ENCODE measurements around the gene MRI1.
"Not testable (repeated sequence)": the region's sequence is repeated elsewhere in the genome, so short reads cannot be mapped to it uniquely, and the experiment has no call there.

MRI1 gene

DNA sequence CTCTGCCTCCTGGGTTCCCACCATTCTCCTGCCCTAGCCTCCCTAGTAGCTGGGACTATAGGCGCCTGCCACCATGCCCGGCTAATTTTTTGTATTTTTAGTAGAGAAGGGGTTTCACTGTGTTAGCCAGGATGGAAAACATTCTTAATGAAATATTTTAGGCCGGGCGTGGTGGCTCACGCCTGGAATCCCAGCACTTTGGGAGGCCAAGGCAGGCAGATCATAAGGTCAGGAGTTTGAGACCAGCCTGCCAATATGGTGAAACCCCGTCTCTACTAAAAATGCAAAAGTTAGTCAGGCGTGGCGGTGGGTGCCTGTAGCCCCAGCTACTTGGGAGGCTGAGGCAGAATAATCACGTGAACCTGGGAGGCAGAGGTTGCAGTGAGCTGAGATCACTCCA is 29.0 kb downstream of the MRI1 start:
- DNase-seq (ENCODE audit: low read depth in 3 of 3, low spot score in 1 of 3), result not testable (repeated sequence)

DNA sequence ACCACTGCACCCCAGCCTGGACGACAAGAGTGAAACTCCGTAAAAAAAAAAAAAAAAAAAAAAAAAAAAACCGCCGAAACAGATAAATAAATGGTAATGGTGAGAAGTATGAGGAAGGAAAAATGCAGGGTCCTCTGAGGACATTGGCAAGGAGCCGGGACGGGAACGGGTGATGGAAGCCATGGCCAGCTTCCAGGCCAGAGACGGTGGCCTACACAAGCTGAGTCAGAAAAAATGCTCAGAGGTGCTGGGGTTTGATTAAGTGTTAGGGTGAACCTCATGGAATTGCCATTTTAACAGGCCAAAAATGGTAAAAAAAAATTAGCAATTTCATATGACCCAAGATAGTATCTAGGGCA is 30.1 kb downstream of the MRI1 start:
- DNase-seq (ENCODE audit: low read depth in 3 of 3, low spot score in 1 of 3), result no peak

- peak; percentile 75 to 86 (median 82) for DNase-seq (ENCODE audit: low read depth in 3 of 3, low spot score in 1 of 3)
These were observed 30.7 kb downstream of the MRI1 start, which contains the start of gene ZSWIM4 for GRCh38 chr19:13794757-13795589. Gene ZSWIM4 (plus strand): TSS chr19:13795443. CDS start chr19:13795649, 206 bp downstream.

GRCh38 chr19:13795595-13796300 is 31.4 kb downstream of the MRI1 start:
- DNase-seq (ENCODE audit: low read depth in 3 of 3, low spot score in 1 of 3), result no peak

GRCh38 chr19:13796301-13797057 is 32.2 kb downstream of the MRI1 start:
- DNase-seq (ENCODE audit: low read depth in 3 of 3, low spot score in 1 of 3), result no peak

DNA sequence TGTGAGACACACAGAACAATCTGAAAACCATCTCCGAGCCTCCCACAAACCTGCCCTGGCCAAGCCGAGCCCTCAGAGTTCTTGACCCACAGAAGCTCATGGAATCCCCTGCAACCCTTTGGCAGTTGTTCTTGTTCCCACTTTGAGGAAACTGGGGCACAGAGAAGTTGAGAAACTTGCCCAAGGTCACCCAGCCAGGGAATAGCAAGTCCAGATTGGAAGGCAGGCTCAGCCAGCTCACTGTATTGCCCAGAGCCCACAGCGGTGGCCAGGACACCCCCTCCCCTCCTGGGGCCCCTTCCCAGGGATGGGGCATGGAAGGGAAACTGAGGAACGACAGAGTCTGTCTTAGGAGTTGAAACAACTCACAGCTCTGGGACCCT is 32.7 kb downstream of the MRI1 start:
- DNase-seq (ENCODE audit: low read depth in 3 of 3, low spot score in 1 of 3), result no peak

GRCh38 chr19:13797870-13798269 is 33.5 kb downstream of the MRI1 start:
- DNase-seq (ENCODE audit: low read depth in 3 of 3, low spot score in 1 of 3), result no peak

DNA sequence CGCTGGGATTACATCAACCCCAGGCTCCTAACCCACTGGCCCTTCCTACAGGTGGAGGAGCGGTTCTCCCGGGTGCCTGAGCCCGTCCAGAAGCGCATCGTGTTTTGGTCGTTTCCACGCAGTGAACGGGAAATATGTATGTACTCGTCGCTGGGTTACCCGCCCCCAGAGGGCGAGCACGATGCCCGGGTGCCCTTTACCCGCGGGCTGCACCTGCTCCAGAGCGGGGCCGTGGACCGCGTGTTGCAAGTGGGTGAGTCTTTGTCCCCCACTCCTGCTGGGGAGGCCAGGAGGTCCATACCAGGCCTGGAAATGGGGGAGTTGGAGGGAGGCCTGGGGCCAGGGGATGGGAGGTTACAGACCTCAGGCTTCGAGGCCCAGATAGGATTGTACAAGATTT is 35.3 kb downstream of the MRI1 start:
- no peak for DNase-seq (ENCODE audit: low read depth in 3 of 3, low spot score in 1 of 3)

DNA sequence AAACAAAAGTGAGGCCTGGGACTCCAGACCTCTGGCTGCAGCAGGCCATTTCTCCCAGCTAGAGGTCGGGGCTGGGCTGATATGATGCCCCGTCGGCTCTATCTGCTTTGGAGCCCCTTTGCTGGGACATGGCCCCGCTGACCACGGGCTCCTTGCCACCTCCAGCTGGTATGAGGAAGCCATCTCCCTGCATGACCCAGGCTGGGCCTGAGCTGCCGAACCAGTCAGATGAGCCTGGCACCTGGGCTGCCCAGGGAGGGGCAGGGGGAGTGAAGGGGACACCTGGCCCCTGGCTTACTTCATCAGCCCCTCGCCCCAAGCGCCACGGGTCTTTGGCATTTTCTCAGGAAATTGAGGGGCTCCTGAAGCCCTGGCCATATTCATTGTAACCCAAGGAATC is 38.7 kb downstream of the MRI1 start:
- DNase-seq (ENCODE audit: low read depth in 3 of 3, low spot score in 1 of 3), result no peak

DNA sequence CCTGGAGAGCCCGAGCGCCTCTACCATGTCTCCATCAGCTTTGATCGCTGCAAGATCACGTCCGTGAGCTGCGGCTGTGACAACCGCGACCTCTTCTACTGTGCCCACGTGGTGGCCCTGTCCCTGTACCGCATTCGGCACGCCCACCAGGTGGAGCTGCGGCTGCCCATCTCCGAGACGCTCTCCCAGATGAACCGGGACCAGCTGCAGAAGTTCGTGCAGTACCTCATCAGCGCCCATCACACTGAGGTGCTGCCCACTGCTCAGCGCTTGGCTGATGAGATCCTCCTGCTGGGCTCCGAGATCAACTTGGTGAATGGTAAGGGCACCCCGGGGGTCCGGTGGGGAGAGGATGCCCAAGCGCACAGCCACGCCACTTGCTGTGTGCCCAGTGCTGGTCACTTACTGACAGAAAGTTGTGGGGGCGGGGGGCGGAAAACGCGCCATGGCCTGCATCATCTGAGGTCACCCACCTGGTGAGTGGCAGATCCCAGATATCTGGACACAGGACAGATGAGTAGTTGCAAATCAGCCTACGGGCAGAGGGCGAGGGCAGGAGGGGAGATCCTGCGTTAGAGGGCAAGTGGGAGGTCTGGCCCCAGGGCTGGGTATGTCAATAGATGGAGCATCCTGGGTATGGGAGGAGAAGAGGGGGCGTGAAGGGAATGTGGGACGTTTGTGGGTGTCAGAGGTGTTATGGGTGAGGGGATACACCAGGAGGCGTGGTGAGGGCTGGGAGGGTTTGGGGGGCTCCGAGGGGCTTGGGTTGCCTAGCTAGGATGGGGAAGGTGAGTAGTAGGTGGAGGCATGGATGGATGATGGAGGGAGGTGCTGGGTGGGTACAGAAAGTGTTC is 40.7 kb downstream of the MRI1 start:
- no peak for DNase-seq (ENCODE audit: low read depth in 3 of 3, low spot score in 1 of 3)

DNA sequence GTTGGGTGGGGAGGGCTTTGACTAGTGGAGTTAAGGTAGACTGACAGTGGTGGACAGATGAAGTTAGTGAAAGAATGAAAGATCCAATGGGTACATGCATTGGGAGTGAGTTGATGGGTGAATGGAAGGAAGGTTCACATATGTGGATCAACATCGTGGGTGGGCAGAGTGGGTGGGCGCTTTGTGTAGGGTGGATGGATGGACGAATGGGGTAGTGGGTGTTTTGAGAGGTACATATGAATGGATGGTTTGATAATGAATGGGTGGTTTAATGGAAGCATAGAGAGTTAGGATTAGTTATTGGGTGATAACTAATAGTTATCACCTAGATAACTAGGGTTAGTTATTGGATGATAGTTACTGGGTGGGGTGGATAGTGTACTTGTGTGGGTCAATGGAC is 42.4 kb downstream of the MRI1 start:
- no peak for DNase-seq (ENCODE audit: low read depth in 3 of 3, low spot score in 1 of 3)

DNA sequence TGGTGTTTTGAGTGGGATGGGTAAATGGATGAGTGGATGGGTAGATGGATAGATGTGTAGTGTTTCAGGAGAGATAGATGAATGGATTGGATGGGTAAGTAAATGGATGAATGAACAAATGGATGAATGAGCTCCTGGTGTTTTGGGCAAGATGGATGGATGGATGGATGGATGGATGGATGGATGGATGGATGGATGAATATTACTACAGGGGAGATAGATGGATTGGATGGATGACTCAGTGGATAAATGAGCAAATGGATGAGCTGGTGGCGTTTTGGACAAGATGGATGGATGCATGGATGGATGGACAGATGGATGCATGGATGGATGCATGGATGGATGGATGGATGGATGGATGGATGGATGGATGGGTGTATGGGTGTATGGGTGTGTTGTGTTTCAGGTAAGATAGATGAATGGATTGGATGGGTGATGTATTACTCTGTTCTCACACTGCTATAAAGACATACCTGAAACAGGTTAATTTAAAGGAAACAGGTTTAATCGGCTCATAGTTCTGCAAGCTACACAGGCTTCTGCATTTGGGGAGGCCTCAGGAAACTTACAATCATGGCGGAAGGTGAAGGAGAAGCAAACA is 43.2 kb downstream of the MRI1 start:
- no peak for DNase-seq (ENCODE audit: low read depth in 3 of 3, low spot score in 1 of 3)

DNA sequence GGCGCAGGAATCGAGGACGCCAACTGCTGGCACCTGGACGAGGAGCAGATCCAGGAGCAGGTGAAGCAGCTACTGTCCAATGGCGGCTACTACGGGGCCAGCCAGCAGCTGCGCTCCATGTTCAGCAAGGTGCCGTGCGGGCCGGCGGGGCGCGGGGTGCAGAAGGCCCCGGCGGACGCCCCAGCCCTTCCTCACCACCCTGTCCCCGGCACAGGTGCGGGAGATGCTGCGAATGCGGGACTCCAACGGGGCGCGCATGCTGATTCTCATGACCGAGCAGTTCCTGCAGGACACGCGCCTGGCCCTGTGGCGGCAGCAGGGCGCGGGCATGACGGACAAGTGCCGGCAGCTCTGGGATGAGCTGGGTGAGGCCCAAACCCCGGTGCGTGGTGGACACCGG is 44.5 kb downstream of the MRI1 start:
- DNase-seq (ENCODE audit: low read depth in 3 of 3, low spot score in 1 of 3), result no peak

GRCh38 chr19:13812544-13812943 is 48.2 kb downstream of the MRI1 start:
- DNase-seq (ENCODE audit: low read depth in 3 of 3, low spot score in 1 of 3), result no peak

DNA sequence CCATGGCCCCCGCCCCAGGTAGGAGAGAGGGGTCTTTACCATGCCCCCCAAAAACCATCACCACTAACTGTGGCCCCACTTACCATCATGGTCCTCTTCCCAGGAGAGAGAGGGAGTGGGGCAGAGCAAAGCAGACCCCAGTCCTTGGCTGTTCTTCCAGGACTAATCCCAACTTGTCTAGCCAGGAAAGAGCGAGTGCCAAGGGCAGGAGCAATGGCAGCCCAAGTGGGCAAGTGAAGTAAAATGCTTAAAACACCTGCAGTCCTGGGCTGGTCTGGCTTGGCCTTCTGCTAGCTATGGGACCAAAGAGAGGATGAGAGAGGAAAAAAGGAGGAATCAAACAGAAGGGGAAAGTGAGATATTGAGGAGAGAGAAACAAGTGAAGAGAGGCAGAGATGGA is 48.8 kb downstream of the MRI1 start:
- DNase-seq (ENCODE audit: low read depth in 3 of 3, low spot score in 1 of 3), result no peak

- no peak for DNase-seq (ENCODE audit: low read depth in 3 of 3, low spot score in 1 of 3)
These were observed 50.2 kb downstream of the MRI1 start for GRCh38 chr19:13814550-13814949.

DNA sequence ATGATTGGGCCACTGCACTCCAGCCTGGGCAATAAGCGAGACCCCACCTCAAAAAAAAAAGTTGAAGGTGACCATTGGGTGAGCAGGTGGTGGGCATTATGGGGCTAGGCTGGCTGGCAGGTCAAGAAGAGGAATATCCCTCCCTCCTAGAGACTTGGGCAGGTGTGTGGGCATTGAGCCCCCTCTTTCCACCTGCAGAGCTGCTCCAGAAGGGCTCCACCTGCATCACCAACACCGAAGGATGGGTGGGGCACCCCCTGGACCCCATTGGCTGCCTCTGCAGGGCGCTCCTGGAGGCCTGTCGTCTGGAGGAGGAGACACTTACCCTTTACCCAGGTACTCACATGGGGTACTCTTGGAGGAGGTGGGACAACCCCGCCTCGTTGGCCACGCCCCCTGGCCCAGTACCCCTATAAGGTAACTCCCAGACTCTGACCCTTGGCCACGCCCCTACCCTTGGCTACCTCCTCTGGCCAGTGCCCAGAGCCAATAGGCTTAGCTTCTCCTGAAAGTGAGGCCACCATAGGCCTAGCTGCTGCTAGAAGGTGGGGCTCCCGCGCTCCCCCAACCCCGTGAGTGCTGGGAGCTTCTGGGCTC is 52.8 kb downstream of the MRI1 start:
- DNase-seq (ENCODE audit: low read depth in 3 of 3, low spot score in 1 of 3), result no peak

DNA sequence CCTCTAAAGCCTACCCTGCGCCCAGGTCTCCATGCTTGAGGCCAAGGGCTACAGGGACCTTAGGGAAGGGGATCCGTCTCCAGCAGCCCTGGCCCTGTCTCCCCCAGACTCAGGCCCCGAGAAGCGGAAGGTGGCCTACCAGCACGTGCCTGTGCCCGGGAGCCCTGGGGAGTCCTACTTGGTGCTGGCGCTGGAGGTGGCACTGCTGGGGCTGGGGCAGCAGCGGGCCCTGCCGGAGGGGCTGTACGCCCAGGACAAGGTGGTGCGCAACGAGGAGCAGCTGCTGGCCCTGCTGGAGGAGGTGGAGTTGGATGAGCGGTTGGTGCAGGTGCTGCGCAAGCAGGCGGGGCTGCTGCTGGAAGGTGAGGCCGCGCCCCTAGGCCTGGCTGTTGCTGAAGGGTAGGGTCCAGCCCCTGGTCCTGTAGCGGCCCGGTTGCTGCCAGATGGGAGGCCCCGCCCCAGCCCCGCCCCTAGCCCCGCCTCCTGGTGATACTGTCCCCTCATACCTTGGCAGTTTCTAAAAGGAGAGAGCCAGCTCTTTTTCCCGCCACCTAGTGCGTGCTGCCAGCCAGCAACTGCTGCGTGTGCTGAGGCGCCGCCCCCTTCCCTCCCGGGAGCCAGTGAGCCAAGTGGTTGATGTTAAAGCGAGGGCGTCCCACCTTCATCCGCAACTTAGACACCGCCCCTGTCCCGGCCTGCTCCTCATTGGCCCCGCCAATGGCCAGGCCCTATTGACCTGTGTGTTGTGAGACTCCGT is 53.5 kb downstream of the MRI1 start:
- no peak for DNase-seq (ENCODE audit: low read depth in 3 of 3, low spot score in 1 of 3)

GRCh38 chr19:13819238-13819637 is 54.9 kb downstream of the MRI1 start:
- DNase-seq (ENCODE audit: low read depth in 3 of 3, low spot score in 1 of 3), result no peak

All from stimulated activated CD4-positive, alpha-beta T cell treated with anti-CD3 and anti-CD28 coated beads, TNF-alpha, amount 100 ng/mL, for 1 hour (primary cell).